GM12891 (cell line): Measurements from ENCODE around the gene FBXO8.

ENCODE experiments used
- PAX5 ChIP-seq: IDR thresholded peaks from 2 replicates; pipeline ENCODE4 v1.6.1; 2011; ENCODE audit warnings: low read length, moderate library complexity, mild to moderate bottlenecking; ENCODE audit not compliant: insufficient read depth, severe bottlenecking
- POLR2A ChIP-seq: IDR thresholded peaks from 2 replicates; pipeline ENCODE4 v1.6.1; 2011; ENCODE audit warnings: low read depth, low read length, control low read depth
- POLR2AphosphoS5 ChIP-seq: IDR thresholded peaks from 2 replicates; pipeline ENCODE4 v1.6.1; 2011; ENCODE audit warnings: low read depth, low read length, control low read depth
- POU2F2 ChIP-seq: IDR thresholded peaks from 2 replicates; pipeline ENCODE4 v1.6.1; 2011; ENCODE audit warnings: low read depth, mild to moderate bottlenecking, control low read depth, low read length, moderate library complexity
- SPI1 ChIP-seq: IDR thresholded peaks from 2 replicates; pipeline ENCODE4 v1.6.1; 2011; ENCODE audit warnings: low read depth, low read length, control low read depth
- TAF1 ChIP-seq: IDR thresholded peaks from 2 replicates; pipeline ENCODE4 v1.6.1; 2011; ENCODE audit warnings: low read depth, low read length, control low read depth

DNA sequence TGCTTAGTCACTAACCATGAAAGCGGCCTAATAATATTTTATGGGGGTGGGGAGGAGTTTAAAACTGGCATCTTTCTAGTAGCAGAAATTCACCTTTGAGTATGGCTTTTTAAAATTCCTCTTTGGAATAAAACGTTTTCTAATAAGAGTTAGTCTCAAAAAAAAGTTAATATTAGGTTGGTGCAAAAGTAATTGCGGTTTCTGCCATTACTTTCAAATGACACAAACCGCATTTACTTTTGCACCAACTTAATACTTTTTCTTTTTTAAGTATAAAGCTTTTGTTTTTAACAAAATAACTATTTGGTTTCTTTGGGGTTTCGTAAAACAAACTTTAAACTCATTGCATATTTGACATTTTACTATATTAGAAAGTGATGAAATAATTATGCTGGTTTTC is 68.4 kb downstream of the FBXO8 start:
- TF ChIP-seq TAF1: no peak
- TF ChIP-seq POLR2A: no peak
- TF ChIP-seq POLR2AphosphoS5: no peak
- TF ChIP-seq PAX5: no peak
- no peak for TF ChIP-seq POU2F2
- TF ChIP-seq SPI1: no peak
